ENCODE results near the gene METTL5. TPM values are rescaled to one million over a fixed set of nuclear protein-coding genes. Genes with fewer than 3 reads are reported as not detected.

The METTL5 gene
- polyA plus RNA-seq, 1 donor from 2014 or later, result 73.8 TPM

- no peaks in the 10 kb centered on the region for H3K9me2 ChIP-seq (ENCODE audit: insufficient read depth, low read length)
- no peak overlapping the region for H3K27ac ChIP-seq (ENCODE audit: low read length)
- TF ChIP-seq REST (IDR thresholded peaks at IDR 0.05; ENCODE audit: borderline replicate concordance) (no peak), CTCF (IDR thresholded peaks at IDR 0.05; ENCODE audit: poor library complexity, severe bottlenecking) (no peak), EP300 (conservative IDR thresholded peaks at IDR 0.05; ENCODE audit: poor library complexity, severe bottlenecking) (no peak), RAD21 (conservative IDR thresholded peaks at IDR 0.05) (no peak), EZH2 (IDR thresholded peaks at IDR 0.05; ENCODE audit: borderline replicate concordance, insufficient read depth, low read length, poor library complexity, severe bottlenecking) (no peak), MXI1 (conservative IDR thresholded peaks at IDR 0.05; ENCODE audit: poor library complexity, severe bottlenecking) (no peak), SMC3 (conservative IDR thresholded peaks at IDR 0.05; ENCODE audit: poor library complexity) (no peak), TAF1 (IDR thresholded peaks at IDR 0.05; ENCODE audit: low read depth) (no peak), POLR2AphosphoS5 (IDR thresholded peaks at IDR 0.05) (no peak)
- H3K79me2 ChIP-seq (replicated peaks; ENCODE audit: insufficient read depth, low read length), result no peaks in the 10 kb centered on the region
- H3K4me2 ChIP-seq (ENCODE audit: low read length), result no peak overlapping the region
- no peak overlapping the region for H3K9ac ChIP-seq (ENCODE audit: low read length)
- H3K4me3 ChIP-seq (ENCODE audit: low read length), result no peak overlapping the region
- no peaks in the 10 kb centered on the region for H3F3A ChIP-seq (ENCODE audit: insufficient read depth, low read length, poor library complexity, severe bottlenecking)
- no peaks in the 10 kb centered on the region for H3K9me3 ChIP-seq (ENCODE audit: low read length)
- no peak overlapping the region for H2AFZ ChIP-seq (ENCODE audit: low read depth, low read length)
- H3K36me3 ChIP-seq (ENCODE audit: insufficient read depth, low read length), result peaks cover 5% of the 10 kb centered on the region
- no peaks in the 10 kb centered on the region for H3K27me3 ChIP-seq (ENCODE audit: insufficient read depth, low read depth, low read length)
- no peaks in the 10 kb centered on the region for H4K20me1 ChIP-seq (ENCODE audit: insufficient read depth)
Measured at GRCh38 chr2:169771021-169771420, 53.7 kb downstream of the METTL5 start.

GRCh38 chr2:169768262-169768995, 56.3 kb downstream of the METTL5 start:
- TF ChIP-seq RAD21 (conservative IDR thresholded peaks at IDR 0.05) (no peak), EP300 (conservative IDR thresholded peaks at IDR 0.05; ENCODE audit: poor library complexity, severe bottlenecking) (no peak), TAF1 (IDR thresholded peaks at IDR 0.05; ENCODE audit: low read depth) (no peak), REST (IDR thresholded peaks at IDR 0.05; ENCODE audit: borderline replicate concordance) (no peak), POLR2AphosphoS5 (IDR thresholded peaks at IDR 0.05) (no peak), SMC3 (conservative IDR thresholded peaks at IDR 0.05; ENCODE audit: poor library complexity) (no peak)
- no peak overlapping the region for H3K4me3 ChIP-seq (ENCODE audit: low read length)
- no peaks in the 10 kb centered on the region for H4K20me1 ChIP-seq (ENCODE audit: insufficient read depth)
- H3F3A ChIP-seq (ENCODE audit: insufficient read depth, low read length, poor library complexity, severe bottlenecking), result no peaks in the 10 kb centered on the region
- H3K9me3 ChIP-seq (ENCODE audit: low read length), result no peaks in the 10 kb centered on the region
- no peak overlapping the region for H3K4me2 ChIP-seq (ENCODE audit: low read length)
- H3K36me3 ChIP-seq (ENCODE audit: insufficient read depth, low read length), result peaks cover 5% of the 10 kb centered on the region
- H3K27me3 ChIP-seq (ENCODE audit: insufficient read depth, low read depth, low read length), result no peaks in the 10 kb centered on the region
- H3K9ac ChIP-seq (ENCODE audit: low read length), result no peak overlapping the region
- no peak overlapping the region for H2AFZ ChIP-seq (ENCODE audit: low read depth, low read length)
- no peaks in the 10 kb centered on the region for H3K9me2 ChIP-seq (ENCODE audit: insufficient read depth, low read length)
- no peak overlapping the region for H3K27ac ChIP-seq (ENCODE audit: low read length)
- no peaks in the 10 kb centered on the region for H3K79me2 ChIP-seq (replicated peaks; ENCODE audit: insufficient read depth, low read length)
